Keratinocyte (primary cell): ENCODE measurements around the gene CCDC171.

Source experiments
- EZH2 ChIP-seq: IDR thresholded peaks from one replicate; pipeline ENCODE4 v1.6.1; 2012; ENCODE audit warnings: inconsistent platforms, mild to moderate bottlenecking, low read length, moderate library complexity
- TF ChIP-seq, protein P1 (sequence below), 3 experiments: IDR thresholded peaks in 1 of 3; conservative IDR thresholded peaks in 1 of 3; optimal IDR thresholded peaks in 1 of 3; 2 replicates in 2 of 3; 3 replicates in 1 of 3; pipeline versions ENCODE3 to v1.5.1; 2011; ENCODE audit warnings: low read length in 3 of 3, mild to moderate bottlenecking in 3 of 3, moderate library complexity in 2 of 3, control low read depth in 1 of 3, inconsistent platforms in 1 of 3; ENCODE audit not compliant: insufficient read depth in 2 of 3; ENCODE audit errors: extremely low read depth in 1 of 3

DNA sequence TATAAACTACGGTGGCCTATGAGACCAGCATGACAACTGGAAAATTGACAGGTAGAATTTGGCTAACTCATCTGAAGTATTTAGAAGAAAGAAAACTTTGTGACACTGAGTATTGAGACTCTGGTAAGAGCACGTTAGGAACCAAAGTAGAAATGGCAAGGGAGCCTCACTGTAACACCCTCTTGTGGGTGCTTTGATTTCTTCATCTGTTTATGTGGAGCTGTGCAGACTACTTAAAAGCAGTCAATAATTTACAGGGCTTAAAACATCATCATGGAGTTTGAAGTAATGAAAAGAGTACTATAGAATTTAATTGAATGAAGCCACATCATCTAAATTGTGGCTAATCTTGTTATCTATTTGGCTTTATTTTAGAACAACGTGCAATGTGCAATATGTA lies 414.2 kb downstream of the CCDC171 start:
- TF ChIP-seq, protein P1, sequence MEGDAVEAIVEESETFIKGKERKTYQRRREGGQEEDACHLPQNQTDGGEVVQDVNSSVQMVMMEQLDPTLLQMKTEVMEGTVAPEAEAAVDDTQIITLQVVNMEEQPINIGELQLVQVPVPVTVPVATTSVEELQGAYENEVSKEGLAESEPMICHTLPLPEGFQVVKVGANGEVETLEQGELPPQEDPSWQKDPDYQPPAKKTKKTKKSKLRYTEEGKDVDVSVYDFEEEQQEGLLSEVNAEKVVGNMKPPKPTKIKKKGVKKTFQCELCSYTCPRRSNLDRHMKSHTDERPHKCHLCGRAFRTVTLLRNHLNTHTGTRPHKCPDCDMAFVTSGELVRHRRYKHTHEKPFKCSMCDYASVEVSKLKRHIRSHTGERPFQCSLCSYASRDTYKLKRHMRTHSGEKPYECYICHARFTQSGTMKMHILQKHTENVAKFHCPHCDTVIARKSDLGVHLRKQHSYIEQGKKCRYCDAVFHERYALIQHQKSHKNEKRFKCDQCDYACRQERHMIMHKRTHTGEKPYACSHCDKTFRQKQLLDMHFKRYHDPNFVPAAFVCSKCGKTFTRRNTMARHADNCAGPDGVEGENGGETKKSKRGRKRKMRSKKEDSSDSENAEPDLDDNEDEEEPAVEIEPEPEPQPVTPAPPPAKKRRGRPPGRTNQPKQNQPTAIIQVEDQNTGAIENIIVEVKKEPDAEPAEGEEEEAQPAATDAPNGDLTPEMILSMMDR (optimal IDR thresholded peaks at IDR 0.05 in 1 of 3, IDR thresholded peaks at IDR 0.05 in 1 of 3, conservative IDR thresholded peaks at IDR 0.05 in 1 of 3; ENCODE audit: extremely low read depth in 1 of 3, insufficient read depth in 2 of 3, low read length in 3 of 3): no peak
- TF ChIP-seq EZH2: no peak
